Vagina (tissue), 2 donors: ENCODE measurements around the gene ABTB2. TPM values are rescaled to one million over a fixed set of nuclear protein-coding genes. Genes with fewer than 3 reads are reported as not detected.

Source experiments
- DNase-seq, 2 donors: peaks; one replicate each; pipeline ENCODE4 v3.0.0-alpha.2; 2017; ENCODE audit errors: extremely low spot score in 2 of 2
- H3K27ac ChIP-seq: fragments of 200-600 bp; sonication (generic); one replicate; pipeline ENCODE4 v1.5.1; 2019
- H3K27me3 ChIP-seq: fragments of 200-600 bp; sonication (generic); one replicate; pipeline ENCODE4 v1.5.1; 2019
- H3K36me3 ChIP-seq, 2 donors: fragments of 200-600 bp; sonication (generic); one replicate each; pipeline ENCODE4 v1.5.1; 2017 to 2019
- H3K4me1 ChIP-seq: fragments of 200-600 bp; sonication (generic); one replicate; pipeline ENCODE4 v1.5.1; 2019
- H3K4me3 ChIP-seq, 2 donors: fragments of 200-600 bp; sonication (generic); 1 replicate in 1 of 2; 2 replicates in 1 of 2; pipeline ENCODE4 v1.5.1; 2016 to 2019
- H3K9me3 ChIP-seq: fragments of 200-600 bp; sonication (generic); one replicate; pipeline ENCODE4 v1.5.1; 2019
- POLR2A ChIP-seq, 2 donors: fragments of 450-650 bp; IDR thresholded peaks; one replicate each; pipeline ENCODE4 v1.6.1; 2017; ENCODE audit warnings: antibody characterized with exemption in 2 of 2, mild to moderate bottlenecking in 2 of 2, moderate library complexity in 2 of 2
- POLR2AphosphoS5 ChIP-seq, 2 donors: sonication (generic); formaldehyde crosslinking; IDR thresholded peaks; one replicate each; pipeline ENCODE4 v1.9.0; 2017; ENCODE audit warnings: antibody characterized with exemption in 2 of 2, mild to moderate bottlenecking in 2 of 2, low read depth in 1 of 2; ENCODE audit not compliant: insufficient read depth in 1 of 2
- intact Hi-C: fragments of 100-400 bp; cut with DNase I; formaldehyde crosslinking; loops from one replicate; pipeline ENCODE4 v1.15.1; 2023
- total RNA-seq: library from RNA; depleted of rRNA; stranded (reverse); fragments of >200 nt; gene quantifications from one replicate; pipeline ENCODE4 v1.2.3, GENCODE V29; 2016
- TF ChIP-seq, protein P1 (sequence below), 3 experiments: fragments of 450-650 bp in 2 of 3; fragments of 200-600 bp in 1 of 3; sonication (generic) in 1 of 3; IDR thresholded peaks; one replicate each; pipeline ENCODE4 v1.5.1; 2017 to 2019; ENCODE audit warnings: antibody characterized with exemption in 3 of 3, mild to moderate bottlenecking in 2 of 3, moderate library complexity in 2 of 3

Gene ABTB2
- total RNA-seq, 1 donor from 2014 or later = 10.8 TPM

- Histone ChIP-seq H3K27me3 (no peaks in the 10 kb centered on the region), H3K27ac (no peak overlapping the region), H3K9me3 (no peaks in the 10 kb centered on the region), H3K4me1 (peaks cover 11% of the 10 kb centered on the region), H3K4me3 (no peak overlapping the region), H3K36me3 (no peaks in the 10 kb centered on the region)
- TF ChIP-seq POLR2AphosphoS5 (IDR thresholded peaks at IDR 0.05; ENCODE audit: insufficient read depth in 1 of 2, low read depth in 1 of 2) (no peak), POLR2A (IDR thresholded peaks at IDR 0.05) (no peak)
- TF ChIP-seq, protein P1, sequence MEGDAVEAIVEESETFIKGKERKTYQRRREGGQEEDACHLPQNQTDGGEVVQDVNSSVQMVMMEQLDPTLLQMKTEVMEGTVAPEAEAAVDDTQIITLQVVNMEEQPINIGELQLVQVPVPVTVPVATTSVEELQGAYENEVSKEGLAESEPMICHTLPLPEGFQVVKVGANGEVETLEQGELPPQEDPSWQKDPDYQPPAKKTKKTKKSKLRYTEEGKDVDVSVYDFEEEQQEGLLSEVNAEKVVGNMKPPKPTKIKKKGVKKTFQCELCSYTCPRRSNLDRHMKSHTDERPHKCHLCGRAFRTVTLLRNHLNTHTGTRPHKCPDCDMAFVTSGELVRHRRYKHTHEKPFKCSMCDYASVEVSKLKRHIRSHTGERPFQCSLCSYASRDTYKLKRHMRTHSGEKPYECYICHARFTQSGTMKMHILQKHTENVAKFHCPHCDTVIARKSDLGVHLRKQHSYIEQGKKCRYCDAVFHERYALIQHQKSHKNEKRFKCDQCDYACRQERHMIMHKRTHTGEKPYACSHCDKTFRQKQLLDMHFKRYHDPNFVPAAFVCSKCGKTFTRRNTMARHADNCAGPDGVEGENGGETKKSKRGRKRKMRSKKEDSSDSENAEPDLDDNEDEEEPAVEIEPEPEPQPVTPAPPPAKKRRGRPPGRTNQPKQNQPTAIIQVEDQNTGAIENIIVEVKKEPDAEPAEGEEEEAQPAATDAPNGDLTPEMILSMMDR (IDR thresholded peaks at IDR 0.05) = no peak
- intact Hi-C loops = no loop called here
- DNase-seq = no peak
Observed at GRCh38 chr11:34290926-34291325, 66.9 kb downstream of the ABTB2 start.

DNA sequence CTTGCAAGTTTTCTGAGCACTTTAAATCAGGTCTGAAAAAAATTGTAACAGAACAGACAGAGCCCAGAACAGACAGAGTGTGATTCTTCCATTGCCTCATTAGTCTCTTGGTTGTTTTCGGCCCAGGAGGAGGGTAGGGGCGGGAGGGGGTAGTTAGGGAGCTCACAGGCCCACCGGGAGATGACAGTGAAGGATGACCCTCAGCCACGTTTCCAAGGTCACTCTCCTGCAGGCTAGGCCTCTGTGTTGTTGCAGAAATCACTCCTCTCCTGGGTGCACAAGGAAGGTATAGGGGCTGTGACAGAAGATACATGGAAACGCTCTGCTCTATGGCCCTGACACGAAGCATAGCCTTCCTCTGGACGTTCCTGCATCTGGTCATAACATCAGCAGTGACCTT lies 69.3 kb downstream of the ABTB2 start:
- no peaks in the 10 kb centered on the region for H3K27me3 ChIP-seq
- no peak overlapping the region for H3K27ac ChIP-seq
- H3K4me3 ChIP-seq = no peak overlapping the region
- intact Hi-C loops = no loop called here
- TF ChIP-seq, protein P1 (IDR thresholded peaks at IDR 0.05) = no peak
- H3K4me1 ChIP-seq = peaks cover 11% of the 10 kb centered on the region
- no peaks in the 10 kb centered on the region for H3K9me3 ChIP-seq
- DNase-seq = no peak
- no peaks in the 10 kb centered on the region for H3K36me3 ChIP-seq

- TF ChIP-seq POLR2A (IDR thresholded peaks at IDR 0.05) (no peak), POLR2AphosphoS5 (IDR thresholded peaks at IDR 0.05; ENCODE audit: insufficient read depth in 1 of 2, low read depth in 1 of 2) (no peak)
- TF ChIP-seq, protein P1 (IDR thresholded peaks at IDR 0.05) = no peak
Observed at GRCh38 chr11:34284811-34285481, 72.9 kb downstream of the ABTB2 start.

DNA sequence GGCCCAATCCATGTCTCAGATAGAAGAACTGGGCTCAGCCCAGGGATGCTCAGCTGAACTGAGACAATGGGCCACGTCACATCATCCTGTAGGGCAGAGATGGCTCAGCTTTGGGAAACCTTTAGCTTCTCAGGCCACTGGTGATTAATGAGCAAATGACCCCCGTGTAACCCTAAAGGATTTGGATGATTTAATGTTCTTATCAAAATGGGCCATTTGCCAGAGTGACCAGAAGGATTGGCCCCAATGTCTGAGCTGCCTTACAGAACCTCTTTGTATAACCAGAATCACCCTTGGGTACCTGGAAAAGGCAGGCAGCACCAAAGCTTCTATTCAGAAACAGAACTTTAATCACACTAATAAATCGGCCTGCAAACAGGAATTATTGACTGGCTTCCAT lies 73.7 kb downstream of the ABTB2 start:
- H3K27me3 ChIP-seq = no peaks in the 10 kb centered on the region
- intact Hi-C loops = no loop called here
- H3K36me3 ChIP-seq = no peaks in the 10 kb centered on the region
- no peak overlapping the region for H3K27ac ChIP-seq
- no peak for DNase-seq
- TF ChIP-seq POLR2AphosphoS5 (IDR thresholded peaks at IDR 0.05; ENCODE audit: insufficient read depth in 1 of 2, low read depth in 1 of 2) (no peak), POLR2A (IDR thresholded peaks at IDR 0.05) (no peak)
- H3K4me1 ChIP-seq = peaks cover 8% of the 10 kb centered on the region
- H3K4me3 ChIP-seq = no peak overlapping the region
- no peaks in the 10 kb centered on the region for H3K9me3 ChIP-seq

More at GRCh38 chr11:34284811-34285481, 72.9 kb downstream of the ABTB2 start:
- no peaks in the 10 kb centered on the region for H3K27me3 ChIP-seq
- no peak overlapping the region for H3K27ac ChIP-seq
- intact Hi-C loops = no loop called here
- H3K4me3 ChIP-seq = no peak overlapping the region
- H3K4me1 ChIP-seq = peaks cover 8% of the 10 kb centered on the region
- no peaks in the 10 kb centered on the region for H3K36me3 ChIP-seq
- no peaks in the 10 kb centered on the region for H3K9me3 ChIP-seq
- DNase-seq = no peak

GRCh38 chr11:34280945-34281872 lies 76.6 kb downstream of the ABTB2 start:
- H3K4me1 ChIP-seq = peaks cover 8% of the 10 kb centered on the region
- H3K9me3 ChIP-seq = no peaks in the 10 kb centered on the region
- TF ChIP-seq, protein P1 (IDR thresholded peaks at IDR 0.05) = no peak
- TF ChIP-seq POLR2AphosphoS5 (IDR thresholded peaks at IDR 0.05; ENCODE audit: insufficient read depth in 1 of 2, low read depth in 1 of 2) (no peak), POLR2A (IDR thresholded peaks at IDR 0.05) (no peak)
- no peaks in the 10 kb centered on the region for H3K36me3 ChIP-seq
- no peak for DNase-seq
- intact Hi-C loops = no loop called here
- no peak overlapping the region for H3K4me3 ChIP-seq
- no peaks in the 10 kb centered on the region for H3K27me3 ChIP-seq
- H3K27ac ChIP-seq = no peak overlapping the region
